WI38 (cell line): ENCODE data around the gene CSTPP1.

Source experiments
- H3K4me3 ChIP-seq: 2 replicates; pipeline ENCODE4 v1.5.1; 2011; ENCODE audit warnings: low read depth, mild to moderate bottlenecking, control low read depth, low read length
- CTCF ChIP-seq: IDR thresholded peaks from 2 replicates; pipeline ENCODE4 v1.5.1; 2012; ENCODE audit warnings: low read depth, mild to moderate bottlenecking, control low read depth, low read length

The CSTPP1 gene

DNA sequence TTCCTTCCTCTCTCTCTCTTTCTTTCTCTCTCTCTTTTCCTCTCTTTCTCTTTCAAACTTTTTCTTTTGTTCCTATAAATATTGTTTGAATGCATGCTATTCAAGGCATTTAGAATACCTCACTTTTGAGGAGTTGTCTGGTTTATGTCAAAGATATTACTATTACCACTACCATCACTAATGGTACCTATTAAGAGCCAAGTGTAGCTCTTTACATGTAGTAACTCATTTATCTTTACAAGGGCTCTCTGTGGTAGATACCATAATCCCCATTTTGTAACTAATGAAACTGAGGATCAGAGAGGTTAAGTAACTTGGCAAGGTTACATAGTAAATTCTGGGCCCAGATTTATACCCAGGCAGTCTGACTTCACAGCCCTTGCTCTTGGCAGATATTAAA is 116.0 kb downstream of the CSTPP1 start:
- H3K4me3 ChIP-seq = no peak overlapping the region
- TF ChIP-seq CTCF = no peak

- TF ChIP-seq CTCF = no peak
- no peak overlapping the region for H3K4me3 ChIP-seq
Observed at GRCh38 chr11:47055534-47055933, 119.0 kb downstream of the CSTPP1 start.

DNA sequence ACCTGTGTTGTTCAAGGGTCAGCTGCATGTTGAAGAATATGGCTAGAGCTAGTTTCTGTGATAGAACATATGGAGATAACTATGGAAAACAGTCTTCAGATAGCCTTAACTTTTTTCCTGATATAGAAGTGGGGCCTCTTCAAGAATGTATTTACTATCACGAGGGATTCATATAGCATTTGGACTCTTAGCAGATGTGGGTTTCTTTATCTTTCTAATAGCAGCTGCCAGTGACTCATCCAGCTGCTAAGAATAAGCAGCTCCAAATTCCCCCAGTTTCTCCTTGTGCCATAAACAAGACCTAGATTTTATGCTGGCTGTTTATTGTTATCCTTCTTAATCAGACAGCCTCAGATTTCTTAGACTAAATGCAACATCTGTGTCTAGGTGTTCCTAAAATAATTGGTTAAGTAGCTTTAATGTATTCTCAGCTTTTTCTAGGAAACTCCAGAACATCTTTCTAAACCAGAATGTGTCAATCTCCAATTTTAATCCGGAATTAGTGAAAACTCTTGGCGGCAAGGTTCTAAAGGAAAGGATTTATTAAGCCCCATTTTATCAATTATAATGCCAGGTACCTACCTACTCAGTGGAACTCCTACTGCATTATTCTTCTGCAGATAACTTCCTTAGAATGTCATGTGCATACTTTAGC is 119.8 kb downstream of the CSTPP1 start:
- no peak for TF ChIP-seq CTCF
- no peak overlapping the region for H3K4me3 ChIP-seq

GRCh38 chr11:47057365-47057764 is 120.8 kb downstream of the CSTPP1 start:
- TF ChIP-seq CTCF = no peak
- H3K4me3 ChIP-seq = no peak overlapping the region

- TF ChIP-seq CTCF = no peak
- H3K4me3 ChIP-seq = no peak overlapping the region
Observed at GRCh38 chr11:47060807-47061206, 124.2 kb downstream of the CSTPP1 start.

- TF ChIP-seq CTCF = no peak
- H3K4me3 ChIP-seq = no peak overlapping the region
Observed at GRCh38 chr11:47061429-47062178, 125.0 kb downstream of the CSTPP1 start.

- no peak for TF ChIP-seq CTCF
- H3K4me3 ChIP-seq = no peak overlapping the region
Observed at GRCh38 chr11:47062736-47063135, 126.2 kb downstream of the CSTPP1 start.
